HG03139 (cell line): ENCODE measurements around the gene IDE.

Source experiments
- ATAC-seq: cut with Tn5 transposase; IDR thresholded peaks from one replicate; pipeline ENCODE4 v1.9.1; 2021; ENCODE audit not compliant: unreplicated experiment

The IDE gene

DNA sequence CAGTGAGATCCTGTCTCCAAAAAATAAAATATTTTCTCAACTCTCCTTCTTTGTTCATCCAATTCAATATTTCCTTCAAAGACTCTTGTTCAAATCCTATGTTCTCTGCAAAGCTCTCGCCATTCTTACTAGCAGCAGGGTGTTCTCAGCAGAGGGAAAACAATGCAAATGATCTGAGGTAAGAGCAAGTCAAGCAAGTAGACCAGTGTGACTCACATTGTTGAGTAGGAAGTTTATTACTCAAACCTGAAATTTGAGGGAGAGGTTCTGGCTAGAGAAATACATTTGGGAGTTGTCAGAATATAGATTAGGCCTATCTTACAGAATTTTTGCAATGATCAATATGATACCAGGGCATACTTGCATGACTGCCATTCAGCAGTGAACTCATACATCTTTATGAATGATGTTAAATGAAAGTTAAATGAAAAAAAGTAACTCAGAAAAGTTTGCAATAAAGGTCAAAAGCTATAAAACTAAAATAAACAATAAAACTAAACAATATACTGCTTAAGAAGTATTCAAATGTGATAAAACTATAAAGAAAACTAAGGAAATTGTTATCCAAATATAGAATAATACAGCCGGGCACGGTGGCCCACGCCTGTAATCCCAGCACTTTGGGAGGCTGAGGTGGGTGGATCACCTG is 5.8 kb downstream of the IDE start:
- no peak for ATAC-seq

GRCh38 chr10:92562424-92562823 is 11.5 kb downstream of the IDE start:
- ATAC-seq = no peak

GRCh38 chr10:92559046-92559445 is 14.8 kb downstream of the IDE start:
- no peak for ATAC-seq

DNA sequence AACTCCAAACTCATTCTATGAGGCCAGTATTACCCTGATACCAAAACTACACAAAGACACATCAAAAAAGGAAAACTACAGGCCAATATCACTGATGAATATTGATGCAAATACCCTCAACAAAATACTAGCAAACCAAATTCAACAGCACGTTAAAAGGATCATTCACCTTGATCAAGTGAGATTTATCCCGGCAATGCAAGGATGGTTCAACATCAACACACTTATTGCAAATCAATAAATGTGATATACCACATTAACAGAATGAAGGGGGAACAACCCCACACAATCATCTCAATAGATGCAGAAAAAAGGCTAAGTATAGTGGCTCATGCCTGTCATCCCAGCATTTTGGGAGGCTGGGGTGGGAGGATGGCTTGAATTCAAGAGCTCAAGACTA is 19.9 kb downstream of the IDE start:
- no peak for ATAC-seq

GRCh38 chr10:92552310-92552709 is 21.6 kb downstream of the IDE start:
- ATAC-seq = no peak

DNA sequence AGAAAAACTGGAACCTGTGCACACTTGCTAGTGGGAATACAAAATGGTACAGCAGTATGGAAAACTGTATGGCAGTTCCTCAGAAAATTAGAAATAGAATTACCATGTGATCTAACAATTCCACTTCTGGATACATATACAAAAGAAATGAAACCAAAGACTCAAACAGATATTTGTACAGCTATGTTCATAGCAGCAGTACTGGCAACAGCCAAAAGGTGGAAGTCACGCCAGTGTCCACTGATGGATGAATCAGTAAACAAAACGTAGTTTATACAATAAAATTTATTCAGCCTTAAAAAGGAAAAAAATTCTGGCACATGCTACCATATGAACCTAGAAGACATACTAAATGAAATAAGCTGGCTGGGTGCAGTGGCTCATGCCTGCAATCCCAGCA is 23.0 kb downstream of the IDE start:
- no peak for ATAC-seq

DNA sequence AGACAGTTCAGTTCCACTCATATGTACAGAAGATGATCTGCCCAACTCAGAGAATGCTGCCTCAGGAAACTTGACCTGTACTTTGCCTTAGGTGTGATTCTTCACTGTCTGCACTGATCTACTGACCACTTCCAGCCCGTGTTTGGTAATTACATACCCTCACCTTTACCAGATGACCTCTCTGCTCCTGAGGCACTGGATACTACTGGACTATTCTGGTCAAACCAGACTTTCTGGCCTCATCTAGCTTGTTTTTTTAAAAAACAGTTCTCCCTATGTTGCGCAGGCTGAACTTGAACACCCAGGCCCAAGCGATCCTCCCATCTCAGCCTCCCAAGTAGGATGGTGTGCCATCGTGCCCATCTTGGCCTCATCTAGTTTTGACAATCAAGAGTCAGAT is 26.2 kb downstream of the IDE start:
- no peak for ATAC-seq

GRCh38 chr10:92545556-92545955 is 28.3 kb downstream of the IDE start:
- no peak for ATAC-seq

DNA sequence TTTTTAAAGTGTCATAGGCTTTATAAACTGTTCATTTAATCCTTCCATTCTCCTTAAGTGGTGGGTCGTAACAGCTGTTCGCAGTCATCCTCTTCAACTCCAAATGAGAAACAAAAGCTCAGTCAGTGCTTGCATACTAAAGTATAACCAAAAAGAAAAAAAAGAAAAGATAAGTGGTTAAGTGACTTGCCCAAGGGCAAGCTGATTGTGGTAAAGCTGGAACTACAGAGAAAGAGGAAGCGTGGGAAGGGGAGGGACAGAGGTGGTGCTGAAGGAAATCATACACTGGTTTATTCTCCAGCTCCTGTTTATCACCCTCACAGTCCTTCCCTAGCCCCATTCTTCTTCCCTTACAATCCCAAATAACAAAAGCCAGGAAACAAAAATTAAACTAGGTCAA is 29.6 kb downstream of the IDE start:
- no peak for ATAC-seq

DNA sequence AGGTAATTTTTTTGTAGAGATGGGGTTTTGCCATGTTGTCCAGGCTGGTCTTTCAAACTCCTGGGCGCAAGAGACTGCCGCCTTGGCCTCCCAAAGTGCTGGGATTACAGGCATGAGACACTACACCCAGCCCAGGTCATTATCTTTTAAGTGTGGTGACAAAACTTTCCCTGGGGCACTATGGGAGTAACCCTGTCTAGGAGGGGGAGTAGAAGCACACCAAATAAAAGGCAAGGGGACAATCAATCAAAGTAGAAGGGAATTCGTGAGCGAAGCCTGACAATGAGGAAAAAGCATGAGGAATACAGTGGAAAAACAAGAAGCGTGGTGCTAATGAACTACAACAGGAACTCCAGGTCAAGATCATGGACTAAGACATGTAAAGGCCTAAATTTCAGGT is 31.4 kb downstream of the IDE start:
- no peak for ATAC-seq

DNA sequence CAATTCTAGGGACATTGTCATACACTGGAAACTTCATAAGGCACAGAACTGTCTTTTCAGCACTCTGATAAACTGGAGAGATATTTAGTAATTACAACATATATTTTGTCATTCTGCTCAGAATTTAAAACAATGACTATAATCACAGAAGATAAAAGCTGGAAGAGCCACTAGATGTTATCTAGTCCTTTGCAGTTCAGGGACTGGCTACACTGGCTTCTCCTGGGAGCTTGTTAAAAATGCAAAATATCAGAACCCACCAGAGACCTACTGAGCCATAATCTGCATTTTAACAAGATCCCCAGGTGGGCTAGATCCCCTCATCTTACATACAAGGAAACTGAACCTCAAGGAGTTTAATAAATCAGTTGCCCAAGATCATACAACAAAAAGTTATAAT is 32.3 kb downstream of the IDE start:
- ATAC-seq = no peak

DNA sequence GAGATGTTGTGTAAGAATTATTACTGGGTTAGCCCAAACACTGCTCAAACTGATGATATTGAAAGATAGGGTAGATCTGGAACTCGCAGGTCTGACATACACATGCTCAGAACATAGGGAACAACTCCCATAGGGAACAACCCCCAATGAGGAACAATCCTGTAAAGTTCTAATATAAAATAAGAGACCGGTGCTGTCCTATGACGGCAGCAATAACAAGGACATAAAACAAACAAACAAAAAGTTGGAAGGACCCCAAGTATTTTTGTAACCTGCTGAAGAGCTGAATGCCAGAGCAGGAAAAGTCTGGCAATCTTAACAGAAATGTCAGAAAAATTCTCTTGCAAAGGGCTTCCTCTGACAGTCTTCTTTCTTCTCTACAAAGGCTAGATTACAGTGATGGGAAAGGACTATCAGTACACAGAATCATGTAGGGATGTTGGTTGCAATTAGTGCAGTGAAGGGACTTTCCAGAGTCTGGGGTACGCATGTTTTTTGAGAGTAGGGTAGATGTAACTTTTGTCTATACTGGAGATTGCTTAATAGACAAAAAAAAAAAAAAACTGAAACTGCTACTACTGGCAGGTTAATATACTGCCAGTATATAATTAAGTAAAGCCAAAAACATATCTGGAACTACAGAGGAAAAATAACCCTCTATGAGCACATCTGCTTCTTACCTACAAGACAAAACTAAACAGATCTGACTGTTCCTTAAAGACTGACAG is 35.5 kb downstream of the IDE start:
- no peak for ATAC-seq

GRCh38 chr10:92530891-92531535 is 42.9 kb downstream of the IDE start:
- ATAC-seq = no peak

- ATAC-seq = no peak
These were observed 43.5 kb downstream of the IDE start for GRCh38 chr10:92530421-92530820.

DNA sequence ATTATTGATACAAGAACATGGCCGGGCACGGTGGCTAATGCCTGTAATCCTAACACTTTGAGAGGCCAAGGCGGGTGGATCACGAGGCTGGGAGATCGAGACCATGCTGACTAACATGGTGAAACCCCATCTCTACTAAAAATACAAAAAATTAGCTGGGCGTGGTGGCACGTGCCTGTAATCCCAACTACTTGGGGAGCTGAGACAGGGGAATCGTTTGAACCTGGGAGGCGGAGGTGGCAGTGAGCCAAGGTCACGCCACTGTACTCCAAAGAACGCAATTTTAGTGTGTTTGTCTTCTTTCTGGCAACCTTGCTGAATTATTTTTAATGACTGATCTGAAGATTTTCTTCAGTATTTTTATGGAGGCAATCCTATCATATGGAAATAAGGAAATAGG is 46.2 kb downstream of the IDE start:
- no peak for ATAC-seq

- ATAC-seq = no peak
These were observed 50.3 kb downstream of the IDE start for GRCh38 chr10:92523639-92524038.

- ATAC-seq = no peak
These were observed 56.7 kb downstream of the IDE start for GRCh38 chr10:92517034-92517655.

- no peak for ATAC-seq
These were observed 65.0 kb downstream of the IDE start for GRCh38 chr10:92508866-92509265.

- ATAC-seq = no peak
These were observed 67.6 kb downstream of the IDE start for GRCh38 chr10:92506336-92506735.

DNA sequence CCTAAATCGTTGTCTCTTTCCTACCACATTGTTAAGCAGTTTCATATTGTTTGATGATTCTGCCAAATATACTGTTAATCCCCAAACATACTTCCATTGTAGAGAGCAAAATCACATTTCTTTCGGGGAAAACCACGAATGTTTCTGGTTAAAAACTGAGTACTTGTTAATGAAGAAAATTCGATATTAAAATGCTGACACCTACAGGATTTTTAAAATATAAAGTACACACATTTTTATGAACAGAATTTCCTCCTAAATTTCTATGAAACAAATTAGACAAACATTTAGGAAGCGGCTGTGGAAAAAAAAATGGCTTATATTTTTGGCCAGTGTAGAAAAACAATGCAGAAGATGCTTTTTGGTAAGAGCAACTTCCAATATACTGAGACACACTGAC is 68.8 kb downstream of the IDE start:
- no peak for ATAC-seq

- no peak for ATAC-seq
These were observed 71.5 kb downstream of the IDE start for GRCh38 chr10:92502296-92502808.

- no peak for ATAC-seq
These were observed 80.5 kb downstream of the IDE start for GRCh38 chr10:92493362-92493761.
